ENCODE results near the gene PCYOX1L.

Gene PCYOX1L

GRCh38 chr5:149402291-149402690 lies 44.4 kb downstream of the PCYOX1L start:
- H3K36me3 ChIP-seq (ENCODE audit: insufficient read depth, low read length), result no peaks in the 10 kb centered on the region
- no peak overlapping the region for H2AFZ ChIP-seq (ENCODE audit: low read length)
- no peaks in the 10 kb centered on the region for H3F3A ChIP-seq (ENCODE audit: insufficient read depth, low read length)
- H3K4me3 ChIP-seq (ENCODE audit: low read depth, low read length, poor library complexity, severe bottlenecking), result no peak overlapping the region
- no peaks in the 10 kb centered on the region for H4K20me1 ChIP-seq (ENCODE audit: insufficient read depth, low read length)
- no peak for TF ChIP-seq CTCF (IDR thresholded peaks at IDR 0.05; ENCODE audit: low read length)
- TF ChIP-seq EZH2 (IDR thresholded peaks at IDR 0.05; ENCODE audit: borderline replicate concordance, low read length), result no peak
- no peaks in the 10 kb centered on the region for H3K9me2 ChIP-seq (ENCODE audit: low read depth, low read length)
- H3K79me2 ChIP-seq (ENCODE audit: insufficient read depth, low read length), result no peaks in the 10 kb centered on the region
- no peaks in the 10 kb centered on the region for H3K9me3 ChIP-seq (ENCODE audit: low read length)
- H3K27me3 ChIP-seq (ENCODE audit: insufficient read depth, low read length), result peaks cover 3% of the 10 kb centered on the region; the same call in 1 of the 2 replicates
- no peak overlapping the region for H3K27ac ChIP-seq (ENCODE audit: low read depth, low read length, poor library complexity, severe bottlenecking)
- H3K9ac ChIP-seq (ENCODE audit: low read length), result no peak overlapping the region
- no peaks in the 10 kb centered on the region for H3K4me1 ChIP-seq (ENCODE audit: insufficient read depth, low read length, severe bottlenecking)
- no peak overlapping the region for H3K4me2 ChIP-seq (ENCODE audit: low read length)

DNA sequence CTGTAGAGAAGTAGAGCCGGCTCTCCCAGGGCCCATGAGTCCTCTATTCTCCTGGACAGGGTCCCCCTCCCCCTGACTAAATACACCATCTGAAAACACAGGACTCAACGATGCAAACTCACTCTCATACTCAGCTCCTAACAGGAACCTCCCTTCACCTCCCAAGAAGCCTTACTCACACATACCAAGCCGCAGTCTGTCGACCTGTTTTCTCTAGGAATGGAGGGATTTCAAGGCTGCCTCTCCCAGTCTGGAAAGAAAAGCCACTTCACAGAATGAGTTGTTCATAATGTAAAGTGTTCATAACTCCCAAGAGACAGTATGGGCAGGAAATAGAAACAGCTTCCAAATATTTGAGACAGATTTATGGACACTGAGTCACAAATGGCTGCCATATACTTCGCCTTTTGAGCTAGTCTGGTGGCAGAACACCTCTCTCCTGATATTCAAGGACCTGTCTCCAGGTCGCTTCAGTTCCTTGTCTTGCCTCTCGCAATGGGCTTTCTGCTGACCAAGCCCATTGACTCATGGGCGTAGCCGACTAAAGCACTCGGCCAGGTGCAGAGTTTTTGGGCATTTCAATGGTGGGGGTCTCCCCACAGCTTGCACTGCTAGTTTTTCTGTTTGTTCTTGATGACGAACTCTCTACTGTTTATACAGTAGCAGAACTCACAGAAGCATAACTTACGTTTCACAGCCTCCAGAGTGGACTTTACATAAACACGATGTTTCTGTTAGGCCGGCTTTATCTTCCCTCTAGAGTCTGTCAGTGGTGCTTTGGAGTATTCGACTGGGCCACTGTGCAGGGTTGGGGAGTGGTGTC lies 46.3 kb downstream of the PCYOX1L start:
- H3K79me2 ChIP-seq (ENCODE audit: insufficient read depth, low read length), result no peaks in the 10 kb centered on the region
- H3K36me3 ChIP-seq (ENCODE audit: insufficient read depth, low read length), result no peaks in the 10 kb centered on the region
- no peaks in the 10 kb centered on the region for H4K20me1 ChIP-seq (ENCODE audit: insufficient read depth, low read length)
- H3K4me1 ChIP-seq (ENCODE audit: insufficient read depth, low read length, severe bottlenecking), result no peaks in the 10 kb centered on the region
- H3K9me3 ChIP-seq (ENCODE audit: low read length), result no peaks in the 10 kb centered on the region
- H3K4me3 ChIP-seq (ENCODE audit: low read depth, low read length, poor library complexity, severe bottlenecking), result no peak overlapping the region
- no peaks in the 10 kb centered on the region for H3K9me2 ChIP-seq (ENCODE audit: low read depth, low read length)
- H3K27ac ChIP-seq (ENCODE audit: low read depth, low read length, poor library complexity, severe bottlenecking), result no peak overlapping the region
- H3K27me3 ChIP-seq (ENCODE audit: insufficient read depth, low read length), result no peaks in the 10 kb centered on the region; the same call in 1 of the 2 replicates
- no peak overlapping the region for H2AFZ ChIP-seq (ENCODE audit: low read length)
- TF ChIP-seq EZH2 (IDR thresholded peaks at IDR 0.05; ENCODE audit: borderline replicate concordance, low read length) (no peak), CTCF (IDR thresholded peaks at IDR 0.05; ENCODE audit: low read length) (no peak)
- H3K4me2 ChIP-seq (ENCODE audit: low read length), result no peak overlapping the region
- no peak overlapping the region for H3K9ac ChIP-seq (ENCODE audit: low read length)
- H3F3A ChIP-seq (ENCODE audit: insufficient read depth, low read length), result no peaks in the 10 kb centered on the region

DNA sequence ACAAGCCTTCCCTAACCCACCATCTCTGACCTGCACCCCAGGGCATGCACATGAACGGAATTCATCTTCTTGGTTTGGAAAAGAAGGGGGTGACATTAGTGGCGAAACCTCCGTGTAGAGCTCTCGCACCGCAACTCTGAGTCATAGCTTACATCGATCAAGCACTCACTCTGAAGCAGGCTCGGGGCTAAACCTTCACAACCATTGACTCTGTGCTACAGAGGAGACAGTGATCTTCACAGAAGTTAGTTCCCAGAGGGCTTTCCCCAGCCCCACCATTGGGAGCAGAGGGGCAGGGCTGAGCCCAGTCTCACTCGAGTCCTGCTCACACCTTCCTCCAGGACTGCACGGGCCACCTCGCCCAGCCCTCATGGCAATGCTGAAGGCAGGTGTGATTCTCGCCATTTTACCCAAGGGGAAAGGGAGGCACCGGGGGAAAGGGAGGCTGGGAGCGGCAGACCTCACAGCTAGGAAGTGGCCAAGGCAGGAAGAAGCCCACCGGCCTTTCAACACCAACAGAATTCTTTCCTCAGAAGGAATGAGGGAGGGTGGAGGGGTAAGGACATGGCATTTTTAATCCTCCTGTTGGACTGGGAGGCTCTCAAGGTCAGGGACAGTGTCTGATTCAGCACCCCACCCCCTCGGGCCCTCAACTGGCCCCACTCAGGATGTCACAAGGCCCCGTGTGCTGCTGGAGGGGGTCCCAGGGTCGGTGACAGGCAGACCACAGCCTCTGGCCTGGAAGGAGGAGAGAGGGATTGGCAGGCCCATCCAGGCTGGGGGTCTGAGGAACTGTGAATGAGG lies 47.1 kb downstream of the PCYOX1L start:
- no peaks in the 10 kb centered on the region for H4K20me1 ChIP-seq (ENCODE audit: insufficient read depth, low read length)
- H2AFZ ChIP-seq (ENCODE audit: low read length), result no peak overlapping the region
- no peak for TF ChIP-seq EZH2 (IDR thresholded peaks at IDR 0.05; ENCODE audit: borderline replicate concordance, low read length)
- no peak for TF ChIP-seq CTCF (IDR thresholded peaks at IDR 0.05; ENCODE audit: low read length)
- H3K4me2 ChIP-seq (ENCODE audit: low read length), result no peak overlapping the region
- no peak overlapping the region for H3K9ac ChIP-seq (ENCODE audit: low read length)
- no peaks in the 10 kb centered on the region for H3K9me2 ChIP-seq (ENCODE audit: low read depth, low read length)
- no peak overlapping the region for H3K27ac ChIP-seq (ENCODE audit: low read depth, low read length, poor library complexity, severe bottlenecking)
- no peaks in the 10 kb centered on the region for H3K36me3 ChIP-seq (ENCODE audit: insufficient read depth, low read length)
- H3F3A ChIP-seq (ENCODE audit: insufficient read depth, low read length), result no peaks in the 10 kb centered on the region
- no peaks in the 10 kb centered on the region for H3K4me1 ChIP-seq (ENCODE audit: insufficient read depth, low read length, severe bottlenecking)
- no peaks in the 10 kb centered on the region; the same call in 1 of the 2 replicates for H3K27me3 ChIP-seq (ENCODE audit: insufficient read depth, low read length)
- H3K4me3 ChIP-seq (ENCODE audit: low read depth, low read length, poor library complexity, severe bottlenecking), result no peak overlapping the region
- no peaks in the 10 kb centered on the region for H3K9me3 ChIP-seq (ENCODE audit: low read length)
- no peaks in the 10 kb centered on the region for H3K79me2 ChIP-seq (ENCODE audit: insufficient read depth, low read length)

Measured in OCI-LY1 (cell line).